ENCODE data around the gene LTK. TPM values are rescaled to one million over a fixed set of nuclear protein-coding genes. Genes with fewer than 3 reads are reported as not detected.

Gene LTK
- total RNA-seq, 1 experiment from 2014 or later = 10.9 TPM

DNA sequence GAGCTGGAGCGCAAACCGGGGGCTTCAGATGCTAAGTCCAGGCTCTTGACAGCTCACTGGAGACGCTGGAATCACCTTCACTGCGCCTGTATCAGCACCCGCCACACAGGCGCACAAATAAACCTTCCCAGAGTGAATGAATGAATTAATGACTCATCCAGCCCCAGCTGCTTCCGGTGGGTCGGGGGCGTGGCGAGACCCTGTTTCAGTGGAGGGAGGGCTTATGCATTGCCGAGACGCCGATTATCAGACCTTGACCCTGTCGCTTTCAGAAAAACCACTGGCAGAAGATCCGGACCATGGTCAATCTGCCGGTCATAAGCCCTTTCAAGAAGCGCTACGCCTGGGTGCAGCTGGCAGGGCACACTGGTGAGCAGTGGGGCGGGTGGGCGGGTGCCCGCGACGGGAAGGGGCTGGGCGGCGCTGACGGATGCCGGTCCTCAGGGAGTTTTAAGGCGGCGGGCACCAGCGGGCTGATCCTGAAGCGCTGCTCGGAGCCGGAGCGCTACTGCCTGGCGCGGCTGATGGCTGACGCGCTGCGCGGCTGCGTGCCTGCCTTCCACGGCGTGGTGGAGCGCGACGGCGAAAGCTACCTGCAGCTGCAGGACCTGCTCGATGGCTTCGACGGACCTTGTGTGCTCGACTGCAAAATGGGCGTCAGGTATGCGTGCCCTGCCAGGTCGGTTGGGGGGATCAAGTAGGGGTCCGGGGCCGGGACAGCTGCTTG is 12.3 kb downstream of the LTK start:
- H3K27me3 ChIP-seq (replicated peaks; ENCODE audit: control insufficient read depth, insufficient read depth, low read length) = no peaks in the 10 kb centered on the region
- BruUV-seq (replicated peaks) = no TSS peak
- H3K27ac Mint-ChIP-seq (ENCODE audit: unreplicated experiment) = no peak overlapping the region
- no peaks in the 10 kb centered on the region for H3K9me3 ChIP-seq
- TF ChIP-seq, protein P1, sequence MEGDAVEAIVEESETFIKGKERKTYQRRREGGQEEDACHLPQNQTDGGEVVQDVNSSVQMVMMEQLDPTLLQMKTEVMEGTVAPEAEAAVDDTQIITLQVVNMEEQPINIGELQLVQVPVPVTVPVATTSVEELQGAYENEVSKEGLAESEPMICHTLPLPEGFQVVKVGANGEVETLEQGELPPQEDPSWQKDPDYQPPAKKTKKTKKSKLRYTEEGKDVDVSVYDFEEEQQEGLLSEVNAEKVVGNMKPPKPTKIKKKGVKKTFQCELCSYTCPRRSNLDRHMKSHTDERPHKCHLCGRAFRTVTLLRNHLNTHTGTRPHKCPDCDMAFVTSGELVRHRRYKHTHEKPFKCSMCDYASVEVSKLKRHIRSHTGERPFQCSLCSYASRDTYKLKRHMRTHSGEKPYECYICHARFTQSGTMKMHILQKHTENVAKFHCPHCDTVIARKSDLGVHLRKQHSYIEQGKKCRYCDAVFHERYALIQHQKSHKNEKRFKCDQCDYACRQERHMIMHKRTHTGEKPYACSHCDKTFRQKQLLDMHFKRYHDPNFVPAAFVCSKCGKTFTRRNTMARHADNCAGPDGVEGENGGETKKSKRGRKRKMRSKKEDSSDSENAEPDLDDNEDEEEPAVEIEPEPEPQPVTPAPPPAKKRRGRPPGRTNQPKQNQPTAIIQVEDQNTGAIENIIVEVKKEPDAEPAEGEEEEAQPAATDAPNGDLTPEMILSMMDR (IDR thresholded peaks at IDR 0.05; ENCODE audit: insufficient read depth in 1 of 2, low read depth in 1 of 2, low read length in 1 of 2, severe bottlenecking in 1 of 2, unreplicated experiment in 1 of 2) = no peak
- no peaks in the 10 kb centered on the region for H3K27me3 Mint-ChIP-seq (ENCODE audit: insufficient read depth, unreplicated experiment)
- H3K36me3 Mint-ChIP-seq (ENCODE audit: insufficient read depth, unreplicated experiment) = peaks cover 10% of the 10 kb centered on the region
- no peak overlapping the region for H3K4me3 ChIP-seq (ENCODE audit: low read depth, low read length)
- no peak overlapping the region for H3K4me3 Mint-ChIP-seq (ENCODE audit: unreplicated experiment)
- H3K4me1 ChIP-seq = peaks cover 6% of the 10 kb centered on the region; the same call in 1 of the 2 replicates
- no peak for DNase-seq
- ChIA-PET CTCF (no interaction called here), POLR2A (no interaction called here)
- no peaks in the 10 kb centered on the region for H3K9me3 Mint-ChIP-seq (ENCODE audit: unreplicated experiment)
- no peaks in the 10 kb centered on the region for H3K4me1 Mint-ChIP-seq (ENCODE audit: low read depth, unreplicated experiment)
- intact Hi-C loops (cut with micrococcal nuclease; ENCODE audit: unreplicated experiment) = no loop called here
- H3K36me3 ChIP-seq (ENCODE audit: control insufficient read depth, insufficient read depth, low read length) = no peaks in the 10 kb centered on the region; the same call in 1 of the 2 replicates

DNA sequence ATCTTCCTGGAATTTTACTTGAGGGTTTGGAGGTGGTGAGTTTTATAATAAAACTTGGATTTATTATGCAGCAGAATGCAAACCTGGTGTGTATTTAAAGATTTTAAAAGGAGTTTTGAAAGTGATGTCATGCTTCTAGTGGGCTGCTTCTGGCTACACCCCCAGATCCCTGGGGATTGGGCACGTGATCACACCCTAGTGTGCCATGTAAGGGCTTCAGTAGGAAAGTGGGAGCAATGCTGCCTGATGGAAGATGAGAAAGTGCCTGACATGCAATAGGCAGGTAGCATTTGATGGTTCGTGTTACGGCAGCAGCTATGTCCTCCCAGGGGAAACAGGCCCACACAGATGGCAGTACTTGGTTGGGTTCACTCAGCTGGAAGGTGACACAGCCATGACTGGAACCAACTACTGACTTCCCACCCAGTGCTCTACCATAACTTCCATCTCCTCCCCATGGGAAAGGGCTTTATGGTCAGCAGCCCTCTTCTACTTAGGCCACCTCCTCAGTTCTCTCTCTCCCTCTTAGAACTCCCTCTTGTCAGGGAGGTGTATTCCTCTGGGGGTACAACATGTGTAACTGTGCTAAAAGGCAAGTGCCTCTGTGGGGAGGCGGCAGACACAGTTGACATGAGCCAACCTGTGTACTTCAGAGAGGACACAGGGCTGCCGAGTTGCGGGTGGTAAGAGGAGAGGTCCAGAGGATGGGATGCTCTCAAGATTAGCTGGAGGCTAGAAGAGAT is 14.3 kb downstream of the LTK start:
- Histone ChIP-seq H3K4me1 (peaks cover 9% of the 10 kb centered on the region; the same call in 1 of the 2 replicates), H3K27me3 (replicated peaks; ENCODE audit: control insufficient read depth, insufficient read depth, low read length) (no peaks in the 10 kb centered on the region), H3K9me3 (no peaks in the 10 kb centered on the region), H3K4me3 (ENCODE audit: low read depth, low read length) (no peak overlapping the region), H3K36me3 (ENCODE audit: control insufficient read depth, insufficient read depth, low read length) (no peaks in the 10 kb centered on the region; the same call in 1 of the 2 replicates)
- no TSS peak for BruUV-seq (replicated peaks)
- POLR2A ChIA-PET = no interaction called here
- intact Hi-C loops (cut with micrococcal nuclease; ENCODE audit: unreplicated experiment) = no loop called here
- no peak overlapping the region for H3K4me3 Mint-ChIP-seq (ENCODE audit: unreplicated experiment)
- TF ChIP-seq, protein P1 (IDR thresholded peaks at IDR 0.05; ENCODE audit: insufficient read depth in 1 of 2, low read depth in 1 of 2, low read length in 1 of 2, severe bottlenecking in 1 of 2, unreplicated experiment in 1 of 2) = no peak
- H3K36me3 Mint-ChIP-seq (ENCODE audit: insufficient read depth, unreplicated experiment) = peaks cover 10% of the 10 kb centered on the region
- no peak for DNase-seq
- no peaks in the 10 kb centered on the region for H3K27me3 Mint-ChIP-seq (ENCODE audit: insufficient read depth, unreplicated experiment)
- H3K9me3 Mint-ChIP-seq (ENCODE audit: unreplicated experiment) = no peaks in the 10 kb centered on the region
- no peak overlapping the region for H3K27ac Mint-ChIP-seq (ENCODE audit: unreplicated experiment)
- no peaks in the 10 kb centered on the region for H3K4me1 Mint-ChIP-seq (ENCODE audit: low read depth, unreplicated experiment)
- CTCF ChIA-PET = no interaction called here

DNA sequence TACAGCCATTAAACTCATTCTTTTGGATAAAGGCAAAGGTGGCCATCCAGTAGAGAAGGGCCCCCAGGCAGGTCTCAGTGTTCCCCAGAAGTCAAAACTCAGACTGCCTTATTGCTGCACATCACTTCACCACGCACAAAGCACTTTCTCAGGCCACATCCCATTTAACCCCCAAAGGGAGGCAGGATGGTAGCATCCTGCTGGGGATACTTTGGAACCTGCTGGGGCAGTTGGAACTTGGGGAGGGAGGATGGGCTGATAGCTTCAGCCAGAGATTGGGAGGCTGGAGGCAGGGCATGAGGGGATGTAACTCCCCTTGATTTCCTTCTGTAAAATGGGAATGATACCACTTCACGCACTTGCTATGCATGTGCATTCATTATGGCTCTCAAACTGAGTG is 15.0 kb downstream of the LTK start:
- TF ChIP-seq, protein P1 (IDR thresholded peaks at IDR 0.05; ENCODE audit: insufficient read depth in 1 of 2, low read depth in 1 of 2, low read length in 1 of 2, severe bottlenecking in 1 of 2, unreplicated experiment in 1 of 2) = no peak

More for the DNA sequence above, 15.0 kb downstream of the LTK start:
- POLR2A ChIA-PET = no interaction called here
- Histone ChIP-seq H3K36me3 (ENCODE audit: control insufficient read depth, insufficient read depth, low read length) (no peaks in the 10 kb centered on the region; the same call in 1 of the 2 replicates), H3K4me3 (ENCODE audit: low read depth, low read length) (no peak overlapping the region), H3K27me3 (replicated peaks; ENCODE audit: control insufficient read depth, insufficient read depth, low read length) (no peaks in the 10 kb centered on the region), H3K4me1 (peaks cover 9% of the 10 kb centered on the region; the same call in 1 of the 2 replicates), H3K9me3 (no peaks in the 10 kb centered on the region)
- Mint-ChIP-seq H3K9me3 (ENCODE audit: unreplicated experiment) (no peaks in the 10 kb centered on the region), H3K27ac (ENCODE audit: unreplicated experiment) (no peak overlapping the region), H3K4me1 (ENCODE audit: low read depth, unreplicated experiment) (no peaks in the 10 kb centered on the region), H3K4me3 (ENCODE audit: unreplicated experiment) (no peak overlapping the region), H3K27me3 (ENCODE audit: insufficient read depth, unreplicated experiment) (no peaks in the 10 kb centered on the region), H3K36me3 (ENCODE audit: insufficient read depth, unreplicated experiment) (peaks cover 9% of the 10 kb centered on the region)
- intact Hi-C loops (cut with micrococcal nuclease; ENCODE audit: unreplicated experiment) = no loop called here
- CTCF ChIA-PET = no interaction called here
- no TSS peak for BruUV-seq (replicated peaks)
- DNase-seq = no peak
